Mesendoderm (in vitro differentiated cells): ENCODE results near the gene DMBX1.

Experiments used
- DNase-seq: peaks from one replicate; pipeline ENCODE4 v3.0.0; 2013
- H2AK5ac ChIP-seq: 2 replicates; pipeline ENCODE4 v1.6.1; 2013; ENCODE audit warnings: low read length, inconsistent platforms
- H2BK120ac ChIP-seq: 2 replicates; pipeline ENCODE4 v1.6.1; 2013; ENCODE audit warnings: low read depth, mild to moderate bottlenecking, low read length, moderate library complexity, mixed read lengths
- H2BK15ac ChIP-seq: replicated peaks from 2 replicates; pipeline ENCODE4 v1.6.1; 2013; ENCODE audit warnings: low read depth, mild to moderate bottlenecking, moderate library complexity
- H2BK5ac ChIP-seq: 2 replicates; pipeline ENCODE4 v1.6.1; 2013; ENCODE audit warnings: low read length, inconsistent platforms
- H3K18ac ChIP-seq: 2 replicates; pipeline ENCODE4 v1.6.1; 2013; ENCODE audit warnings: mild to moderate bottlenecking, low read length, mixed read lengths
- H3K23ac ChIP-seq: one replicate; pipeline ENCODE4 v1.6.1; 2013; ENCODE audit warnings: low read length
- H3K27ac ChIP-seq: 2 replicates; pipeline ENCODE4 v1.5.1; 2013; ENCODE audit warnings: low read depth, mild to moderate bottlenecking, inconsistent platforms, low read length, moderate library complexity
- H3K27me3 ChIP-seq: 2 replicates; pipeline ENCODE4 v1.6.1; 2013; ENCODE audit warnings: low read length, control low read depth, mild to moderate bottlenecking, inconsistent platforms; ENCODE audit not compliant: insufficient read depth, poor library complexity
- H3K36me3 ChIP-seq: 2 replicates; pipeline ENCODE4 v1.6.1; 2013; ENCODE audit warnings: low read length, inconsistent platforms; ENCODE audit not compliant: control insufficient read depth, insufficient read depth
- H3K4ac ChIP-seq: one replicate; pipeline ENCODE4 v1.6.1; 2013; ENCODE audit warnings: low read depth, mild to moderate bottlenecking, low read length, moderate library complexity
- H3K4me1 ChIP-seq: 2 replicates; pipeline ENCODE4 v1.6.1; 2013; ENCODE audit warnings: low read depth, low read length, inconsistent platforms; ENCODE audit not compliant: control insufficient read depth
- H3K4me2 ChIP-seq: 2 replicates; pipeline ENCODE4 v1.6.1; 2013; ENCODE audit warnings: low read length
- H3K4me3 ChIP-seq: 2 replicates; pipeline ENCODE4 v1.5.1; 2013; ENCODE audit warnings: mild to moderate bottlenecking, low read length
- H3K56ac ChIP-seq: one replicate; pipeline ENCODE4 v1.6.1; 2013; ENCODE audit warnings: low read length
- H3K79me1 ChIP-seq: 2 replicates; pipeline ENCODE4 v1.6.1; 2013; ENCODE audit warnings: low read length, inconsistent platforms
- H3K79me2 ChIP-seq: 2 replicates; pipeline ENCODE4 v1.6.1; 2013; ENCODE audit warnings: mild to moderate bottlenecking, low read length; ENCODE audit not compliant: control insufficient read depth, insufficient read depth
- H3K9ac ChIP-seq: 2 replicates; pipeline ENCODE4 v1.6.1; 2013; ENCODE audit warnings: low read length, inconsistent platforms
- H4K5ac ChIP-seq: one replicate; pipeline ENCODE4 v1.6.1; 2013; ENCODE audit warnings: low read length
- H4K8ac ChIP-seq: one replicate; pipeline ENCODE4 v1.6.1; 2013; ENCODE audit warnings: low read depth, mild to moderate bottlenecking, control low read depth, low read length, moderate library complexity
- WGBS: extraction: QIAGEN DNeasy Blood & Tissue Kit; methylation state at CpG from one replicate; pipeline ENCODE4 v1.1.7; 2013; ENCODE audit warnings: low lambda C conversion rate, missing lambda C conversion rate; ENCODE audit not compliant: insufficient coverage; ENCODE audit errors: extremely low coverage; 5-methylcytosine and 5-hydroxymethylcytosine counted together

DMBX1 gene

GRCh38 chr1:46467183-46467504 is 22.5 kb upstream of the DMBX1 start:
- no peaks in the 10 kb centered on the region for H3K36me3 ChIP-seq
- no peak overlapping the region for H3K18ac ChIP-seq
- peaks cover 8% of the 10 kb centered on the region for H3K27me3 ChIP-seq
- H3K23ac ChIP-seq: peak overlapping the region; percentile 76
- no peak overlapping the region for H3K4ac ChIP-seq
- H3K79me2 ChIP-seq: no peaks in the 10 kb centered on the region
- H3K4me2 ChIP-seq: peak overlapping the region; percentile 90
- H4K8ac ChIP-seq: no peak overlapping the region
- peaks cover 2% of the 10 kb centered on the region for H3K4me1 ChIP-seq
- no peak overlapping the region for H2BK120ac ChIP-seq
- WGBS: no CpG with 5 or more reads among the region's 8 CpGs
- H3K4me3 ChIP-seq: no peak overlapping the region
- H3K79me1 ChIP-seq: no peaks in the 10 kb centered on the region
- peak overlapping the region; percentile 87 for H3K56ac ChIP-seq
- H2BK15ac ChIP-seq: no peak overlapping the region
- no peak overlapping the region for H3K27ac ChIP-seq
- H4K5ac ChIP-seq: no peak overlapping the region
- H2BK5ac ChIP-seq: no peak overlapping the region
- H2AK5ac ChIP-seq: no peak overlapping the region
- DNase-seq: no peak
- H3K9ac ChIP-seq: peak overlapping the region; percentile 68

- Histone ChIP-seq H3K4me3 (no peak overlapping the region), H2BK15ac (no peak overlapping the region), H3K4me1 (peaks cover 2% of the 10 kb centered on the region), H2BK120ac (no peak overlapping the region), H3K36me3 (no peaks in the 10 kb centered on the region), H4K8ac (no peak overlapping the region), H2AK5ac (no peak overlapping the region), H3K27me3 (peaks cover 8% of the 10 kb centered on the region), H3K23ac (no peak overlapping the region), H3K4me2 (no peak overlapping the region), H3K79me2 (no peaks in the 10 kb centered on the region), H3K9ac (no peak overlapping the region), H2BK5ac (no peak overlapping the region), H3K4ac (no peak overlapping the region), H3K79me1 (no peaks in the 10 kb centered on the region), H3K18ac (no peak overlapping the region), H4K5ac (no peak overlapping the region), H3K56ac (no peak overlapping the region), H3K27ac (no peak overlapping the region)
- no peak for DNase-seq
- WGBS: no CpG with 5 or more reads among the region's 4 CpGs
Observed at GRCh38 chr1:46469881-46470280, 19.8 kb upstream of the DMBX1 start.

GRCh38 chr1:46471848-46472492 is 17.7 kb upstream of the DMBX1 start:
- Histone ChIP-seq H2AK5ac (no peak overlapping the region), H3K79me2 (no peaks in the 10 kb centered on the region), H4K8ac (no peak overlapping the region), H3K23ac (no peak overlapping the region), H4K5ac (no peak overlapping the region), H2BK5ac (no peak overlapping the region), H3K56ac (no peak overlapping the region), H3K4me2 (no peak overlapping the region), H3K4me3 (no peak overlapping the region), H3K27ac (no peak overlapping the region), H3K79me1 (no peaks in the 10 kb centered on the region), H2BK120ac (no peak overlapping the region), H3K9ac (no peak overlapping the region), H3K4me1 (peaks cover under 1% of the 10 kb centered on the region), H2BK15ac (no peak overlapping the region), H3K4ac (no peak overlapping the region), H3K18ac (no peak overlapping the region), H3K36me3 (no peaks in the 10 kb centered on the region), H3K27me3 (peaks cover 6% of the 10 kb centered on the region)
- WGBS: no CpG with 5 or more reads among the region's 7 CpGs
- DNase-seq: no peak

DNA sequence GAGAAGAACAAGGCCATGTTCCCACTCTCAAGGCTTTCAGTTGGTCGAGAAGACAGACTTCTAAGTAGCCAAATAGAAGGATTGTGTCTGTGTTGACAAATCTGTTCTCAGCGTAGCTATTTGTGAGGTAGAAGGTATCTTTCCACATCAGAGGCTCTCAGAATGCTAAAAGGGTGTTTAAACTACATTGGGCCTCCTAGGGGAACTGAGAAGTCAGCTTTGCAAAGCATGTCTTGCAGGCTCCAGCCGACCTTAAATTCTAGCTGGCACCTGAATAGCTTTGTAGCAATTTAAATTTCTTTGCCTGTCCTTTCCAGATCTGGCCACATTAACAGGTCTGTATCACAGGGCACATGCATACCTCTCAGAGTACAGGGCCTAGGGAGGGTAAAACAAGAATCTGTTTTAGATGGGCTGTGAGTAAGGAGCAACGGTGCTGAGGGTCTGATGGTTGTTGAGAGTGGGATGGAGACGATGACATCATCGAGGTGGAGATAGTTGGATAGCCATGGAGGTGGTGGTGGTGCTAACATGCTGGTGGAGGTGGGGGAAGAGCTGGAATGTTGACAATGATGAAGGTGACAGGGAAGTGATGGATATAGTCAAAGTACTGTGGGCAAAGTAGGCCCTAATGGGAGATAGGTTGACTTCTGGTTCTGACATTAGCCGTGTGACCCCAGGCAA is 17.0 kb upstream of the DMBX1 start:
- WGBS: 100% methylated on average over 2 of the region's 7 CpGs

DNA sequence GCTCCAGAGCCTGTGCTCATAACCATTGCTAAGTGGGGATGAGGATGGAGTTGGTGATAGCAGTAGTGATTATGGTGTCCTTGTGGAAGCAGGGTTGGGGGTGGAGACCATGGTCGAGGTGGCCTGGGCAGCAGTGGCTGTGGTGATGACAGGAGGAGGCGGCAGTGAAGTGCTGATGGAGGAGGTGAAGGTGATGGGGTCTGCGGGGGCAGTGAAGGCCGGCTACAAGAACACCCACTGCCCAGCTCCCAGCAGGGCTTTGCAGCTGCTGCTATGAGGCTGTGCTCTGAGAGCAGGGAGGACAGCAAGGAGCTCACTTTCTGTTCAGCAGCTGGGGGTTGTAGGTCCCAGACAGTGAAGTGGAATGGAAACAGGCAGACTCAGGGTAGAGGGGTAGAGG is 15.6 kb upstream of the DMBX1 start:
- Histone ChIP-seq H3K79me2 (no peaks in the 10 kb centered on the region), H4K5ac (no peak overlapping the region), H3K4ac (no peak overlapping the region), H2AK5ac (no peak overlapping the region), H3K36me3 (no peaks in the 10 kb centered on the region), H3K4me2 (no peak overlapping the region), H3K27me3 (no peaks in the 10 kb centered on the region), H2BK5ac (no peak overlapping the region), H4K8ac (no peak overlapping the region), H3K9ac (no peak overlapping the region), H3K79me1 (no peaks in the 10 kb centered on the region), H3K4me1 (no peaks in the 10 kb centered on the region), H3K4me3 (no peak overlapping the region), H2BK120ac (no peak overlapping the region), H3K27ac (no peak overlapping the region), H2BK15ac (no peak overlapping the region), H3K23ac (no peak overlapping the region), H3K56ac (no peak overlapping the region), H3K18ac (no peak overlapping the region)
- no peak for DNase-seq
- WGBS: no CpG with 5 or more reads among the region's 4 CpGs

More for the DNA sequence above, 17.0 kb upstream of the DMBX1 start:
- no peak overlapping the region for H3K23ac ChIP-seq
- H3K18ac ChIP-seq: no peak overlapping the region
- no peaks in the 10 kb centered on the region for H3K4me1 ChIP-seq
- no peaks in the 10 kb centered on the region for H3K79me2 ChIP-seq
- H4K5ac ChIP-seq: no peak overlapping the region
- H3K27ac ChIP-seq: no peak overlapping the region
- H3K4me3 ChIP-seq: no peak overlapping the region
- no peak for DNase-seq
- H2BK5ac ChIP-seq: no peak overlapping the region
- no peak overlapping the region for H2AK5ac ChIP-seq
- H3K9ac ChIP-seq: no peak overlapping the region
- no peak overlapping the region for H3K4ac ChIP-seq
- no peak overlapping the region for H3K4me2 ChIP-seq
- H2BK15ac ChIP-seq: no peak overlapping the region
- no peak overlapping the region for H2BK120ac ChIP-seq
- H3K27me3 ChIP-seq: peaks cover 2% of the 10 kb centered on the region
- H4K8ac ChIP-seq: no peak overlapping the region
- no peaks in the 10 kb centered on the region for H3K36me3 ChIP-seq
- no peaks in the 10 kb centered on the region for H3K79me1 ChIP-seq
- H3K56ac ChIP-seq: no peak overlapping the region

DNA sequence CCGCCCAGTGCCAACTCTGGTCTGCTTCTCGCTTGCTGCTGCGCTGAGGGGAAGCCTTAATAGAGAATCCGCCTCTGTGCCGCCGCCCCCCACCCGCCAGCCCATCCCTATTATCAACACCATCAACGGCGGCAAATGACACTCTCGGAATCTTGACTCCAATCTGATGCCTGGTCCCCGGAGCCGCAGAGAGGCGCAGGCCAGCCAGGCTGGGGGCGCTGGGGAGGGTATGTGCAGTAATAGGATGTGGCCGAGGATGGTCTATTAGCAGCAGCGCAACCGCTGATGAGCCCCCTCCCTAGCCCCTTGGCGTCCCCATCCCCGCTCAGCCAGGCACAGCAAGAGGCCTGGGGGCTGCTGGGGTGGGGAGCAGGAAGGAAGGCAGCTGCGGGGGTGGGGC is 15.1 kb upstream of the DMBX1 start:
- Histone ChIP-seq H3K9ac (no peak overlapping the region), H2BK120ac (no peak overlapping the region), H3K4ac (no peak overlapping the region), H3K4me3 (no peak overlapping the region), H3K56ac (no peak overlapping the region), H3K18ac (no peak overlapping the region), H3K79me1 (no peaks in the 10 kb centered on the region), H3K36me3 (no peaks in the 10 kb centered on the region), H3K4me1 (no peaks in the 10 kb centered on the region), H3K27me3 (no peaks in the 10 kb centered on the region), H3K79me2 (no peaks in the 10 kb centered on the region), H2AK5ac (no peak overlapping the region), H3K23ac (no peak overlapping the region), H3K27ac (no peak overlapping the region), H4K8ac (no peak overlapping the region), H2BK15ac (no peak overlapping the region), H4K5ac (no peak overlapping the region), H3K4me2 (no peak overlapping the region), H2BK5ac (no peak overlapping the region)
- no peak for DNase-seq
- no CpG with 5 or more reads among the region's 20 CpGs for WGBS
